ENCODE measurements around the gene ARMC9.

GRCh38 chr2:231317579-231317978 lies 119.1 kb downstream of the ARMC9 start:
- TF ChIP-seq, protein P1, sequence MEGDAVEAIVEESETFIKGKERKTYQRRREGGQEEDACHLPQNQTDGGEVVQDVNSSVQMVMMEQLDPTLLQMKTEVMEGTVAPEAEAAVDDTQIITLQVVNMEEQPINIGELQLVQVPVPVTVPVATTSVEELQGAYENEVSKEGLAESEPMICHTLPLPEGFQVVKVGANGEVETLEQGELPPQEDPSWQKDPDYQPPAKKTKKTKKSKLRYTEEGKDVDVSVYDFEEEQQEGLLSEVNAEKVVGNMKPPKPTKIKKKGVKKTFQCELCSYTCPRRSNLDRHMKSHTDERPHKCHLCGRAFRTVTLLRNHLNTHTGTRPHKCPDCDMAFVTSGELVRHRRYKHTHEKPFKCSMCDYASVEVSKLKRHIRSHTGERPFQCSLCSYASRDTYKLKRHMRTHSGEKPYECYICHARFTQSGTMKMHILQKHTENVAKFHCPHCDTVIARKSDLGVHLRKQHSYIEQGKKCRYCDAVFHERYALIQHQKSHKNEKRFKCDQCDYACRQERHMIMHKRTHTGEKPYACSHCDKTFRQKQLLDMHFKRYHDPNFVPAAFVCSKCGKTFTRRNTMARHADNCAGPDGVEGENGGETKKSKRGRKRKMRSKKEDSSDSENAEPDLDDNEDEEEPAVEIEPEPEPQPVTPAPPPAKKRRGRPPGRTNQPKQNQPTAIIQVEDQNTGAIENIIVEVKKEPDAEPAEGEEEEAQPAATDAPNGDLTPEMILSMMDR (IDR thresholded peaks at IDR 0.05) = no peak
- TF ChIP-seq POLR2A (IDR thresholded peaks at IDR 0.05) = no peak

Measured in body of pancreas (tissue), 4 donors.